GM18499 (cell line): ENCODE results near the gene RPRD1A.
"Not testable (repeated sequence)": the region's sequence is repeated elsewhere in the genome, so short reads cannot be mapped to it uniquely, and the experiment has no call there.

Experiments
- ATAC-seq: cut with Tn5 transposase; IDR thresholded peaks from one replicate; pipeline ENCODE4 v1.9.1; 2021; ENCODE audit warnings: moderate number of reproducible peaks; ENCODE audit not compliant: insufficient read depth, unreplicated experiment

RPRD1A gene

GRCh38 chr18:35973650-35974049 is 93.7 kb downstream of the RPRD1A start:
- ATAC-seq: no peak

- ATAC-seq: peak; percentile 77
Measured at GRCh38 chr18:35972197-35973000, 95.0 kb downstream of the RPRD1A start, which contains the start of gene RMP24. RMP24 (plus strand) TSS chr18:35972679.

GRCh38 chr18:35971661-35972196 is 95.6 kb downstream of the RPRD1A start:
- peak; percentile 11 for ATAC-seq

- no peak for ATAC-seq
Measured at GRCh38 chr18:35969676-35970075, 97.7 kb downstream of the RPRD1A start.

- ATAC-seq: no peak
Measured at GRCh38 chr18:35968278-35968880, 99.0 kb downstream of the RPRD1A start.

GRCh38 chr18:35967866-35968265 is 99.5 kb downstream of the RPRD1A start:
- not testable (repeated sequence) for ATAC-seq

GRCh38 chr18:35964319-35964718 is 103.0 kb downstream of the RPRD1A start:
- ATAC-seq: no peak

- ATAC-seq: no peak
Measured at GRCh38 chr18:35962320-35962719, 105.0 kb downstream of the RPRD1A start.

- no peak for ATAC-seq
Measured at GRCh38 chr18:35956226-35956625, 111.1 kb downstream of the RPRD1A start.

GRCh38 chr18:35953688-35954087 is 113.7 kb downstream of the RPRD1A start:
- no peak for ATAC-seq

- no peak for ATAC-seq
Measured at GRCh38 chr18:35950628-35950982, 116.8 kb downstream of the RPRD1A start.

- ATAC-seq: no peak
Measured at GRCh38 chr18:35949903-35950627, 117.3 kb downstream of the RPRD1A start.

- no peak for ATAC-seq
Measured at GRCh38 chr18:35949090-35949489, 118.3 kb downstream of the RPRD1A start.

GRCh38 chr18:35948080-35948479 is 119.3 kb downstream of the RPRD1A start:
- ATAC-seq: no peak

- ATAC-seq: no peak
Measured at GRCh38 chr18:35942661-35943060, 124.7 kb downstream of the RPRD1A start.

- ATAC-seq: no peak
Measured at GRCh38 chr18:35942133-35942532, 125.2 kb downstream of the RPRD1A start.

GRCh38 chr18:35941299-35941698 is 126.1 kb downstream of the RPRD1A start:
- ATAC-seq: no peak
